A673 (cell line): ENCODE results near the gene THY1.

Experiments used
- EZH2 ChIP-seq: fragments of 200-600 bp; sonication (generic); IDR thresholded peaks from 2 replicates; pipeline ENCODE4 v1.6.1; 2017; ENCODE audit warnings: borderline replicate concordance, low read depth, mild to moderate bottlenecking, mixed read lengths, antibody characterized with exemption, low read length; ENCODE audit not compliant: poor library complexity, severe bottlenecking
- TF ChIP-seq, protein P1 (sequence below): fragments of 300-800, 200-600 bp; sonication (generic); conservative IDR thresholded peaks from 2 replicates; pipeline ENCODE4 v1.5.1; 2017; ENCODE audit warnings: low read depth, mild to moderate bottlenecking, antibody characterized with exemption, low read length, moderate library complexity, mixed read lengths

DNA sequence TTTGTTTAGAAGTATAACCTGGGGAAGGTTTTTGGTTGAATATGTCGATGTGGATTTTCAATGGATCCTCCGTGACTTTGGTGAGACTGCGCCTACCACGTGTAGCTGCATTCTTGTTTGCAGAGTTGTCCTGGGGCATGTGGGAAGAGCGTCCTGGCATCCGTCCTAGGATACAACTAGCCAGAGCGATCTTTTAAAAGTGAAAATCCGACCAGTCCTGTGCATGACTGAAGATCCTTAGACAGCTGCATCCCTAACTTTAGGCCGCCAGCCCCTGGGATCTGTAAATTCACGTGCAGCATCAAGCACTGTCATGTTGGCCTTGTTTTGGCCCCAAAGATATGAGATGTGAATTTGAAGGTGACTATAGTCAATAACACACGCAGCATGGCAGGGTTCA is 22.4 kb upstream of the THY1 start:
- TF ChIP-seq, protein P1, sequence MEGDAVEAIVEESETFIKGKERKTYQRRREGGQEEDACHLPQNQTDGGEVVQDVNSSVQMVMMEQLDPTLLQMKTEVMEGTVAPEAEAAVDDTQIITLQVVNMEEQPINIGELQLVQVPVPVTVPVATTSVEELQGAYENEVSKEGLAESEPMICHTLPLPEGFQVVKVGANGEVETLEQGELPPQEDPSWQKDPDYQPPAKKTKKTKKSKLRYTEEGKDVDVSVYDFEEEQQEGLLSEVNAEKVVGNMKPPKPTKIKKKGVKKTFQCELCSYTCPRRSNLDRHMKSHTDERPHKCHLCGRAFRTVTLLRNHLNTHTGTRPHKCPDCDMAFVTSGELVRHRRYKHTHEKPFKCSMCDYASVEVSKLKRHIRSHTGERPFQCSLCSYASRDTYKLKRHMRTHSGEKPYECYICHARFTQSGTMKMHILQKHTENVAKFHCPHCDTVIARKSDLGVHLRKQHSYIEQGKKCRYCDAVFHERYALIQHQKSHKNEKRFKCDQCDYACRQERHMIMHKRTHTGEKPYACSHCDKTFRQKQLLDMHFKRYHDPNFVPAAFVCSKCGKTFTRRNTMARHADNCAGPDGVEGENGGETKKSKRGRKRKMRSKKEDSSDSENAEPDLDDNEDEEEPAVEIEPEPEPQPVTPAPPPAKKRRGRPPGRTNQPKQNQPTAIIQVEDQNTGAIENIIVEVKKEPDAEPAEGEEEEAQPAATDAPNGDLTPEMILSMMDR: no peak
- TF ChIP-seq EZH2: no peak
